Cardiac muscle cell (in vitro differentiated cells and primary cell): Measurements from ENCODE around the gene SLC6A6. TPM values are rescaled to one million over a fixed set of nuclear protein-coding genes. Genes with fewer than 3 reads are reported as not detected.
A peak's percentile ranks its signal among the peaks of the same experiment; 100 is the strongest.

Experiments used
- DNase-seq, 2 donors: peaks; one replicate each; pipeline versions ENCODE4 v3.0.0 to v3.0.0-alpha.2; 2010 to 2017; ENCODE audit warnings: low read depth in 1 of 2, low spot score in 1 of 2
- H3K27ac ChIP-seq: fragments of 200-600 bp; sonication (generic); 2 replicates; pipeline ENCODE4 v1.5.1; 2016
- H3K27me3 ChIP-seq: fragments of 200-600 bp; sonication (generic); 2 replicates; pipeline ENCODE4 v1.6.0; 2016; ENCODE audit warnings: control low read depth
- H3K36me3 ChIP-seq: fragments of 200-600 bp; sonication (generic); 2 replicates; pipeline ENCODE4 v1.5.1; 2016; ENCODE audit warnings: control low read depth
- H3K4me1 ChIP-seq: fragments of 200-600 bp; sonication (generic); 2 replicates; pipeline ENCODE4 v1.8.1; 2017; ENCODE audit warnings: low read depth, mild to moderate bottlenecking, mixed run types
- H3K4me3 ChIP-seq: fragments of 200-600 bp; sonication (generic); 2 replicates; pipeline ENCODE4 v1.5.1; 2016; ENCODE audit warnings: mild to moderate bottlenecking
- H3K9me3 ChIP-seq: fragments of 200-600 bp; sonication (generic); 2 replicates; pipeline ENCODE4 v1.5.1; 2017; ENCODE audit warnings: low read depth, mild to moderate bottlenecking, control low read depth
- CTCF ChIP-seq: IDR thresholded peaks from 2 replicates; pipeline ENCODE4 v1.5.1; 2012; ENCODE audit warnings: low read depth, mild to moderate bottlenecking, low read length
- polyA plus RNA-seq: library from polyadenylated mRNA; unstranded; fragments of >200 nt; fragmentation: Nextera tagmentation; extraction: Ambion mirVana; gene quantifications from 2 replicates; pipeline ENCODE4 v1.2.1, GENCODE V29; 2016
- total RNA-seq: library from RNA; depleted of rRNA; stranded (reverse); fragments of >200 nt; gene quantifications from 2 replicates; pipeline ENCODE4 v1.2.3, GENCODE V29; 2016

The SLC6A6 gene
- total and polyA plus RNA-seq, 2 experiments from 2014 or later = 5.4 to 19.7 TPM

DNA sequence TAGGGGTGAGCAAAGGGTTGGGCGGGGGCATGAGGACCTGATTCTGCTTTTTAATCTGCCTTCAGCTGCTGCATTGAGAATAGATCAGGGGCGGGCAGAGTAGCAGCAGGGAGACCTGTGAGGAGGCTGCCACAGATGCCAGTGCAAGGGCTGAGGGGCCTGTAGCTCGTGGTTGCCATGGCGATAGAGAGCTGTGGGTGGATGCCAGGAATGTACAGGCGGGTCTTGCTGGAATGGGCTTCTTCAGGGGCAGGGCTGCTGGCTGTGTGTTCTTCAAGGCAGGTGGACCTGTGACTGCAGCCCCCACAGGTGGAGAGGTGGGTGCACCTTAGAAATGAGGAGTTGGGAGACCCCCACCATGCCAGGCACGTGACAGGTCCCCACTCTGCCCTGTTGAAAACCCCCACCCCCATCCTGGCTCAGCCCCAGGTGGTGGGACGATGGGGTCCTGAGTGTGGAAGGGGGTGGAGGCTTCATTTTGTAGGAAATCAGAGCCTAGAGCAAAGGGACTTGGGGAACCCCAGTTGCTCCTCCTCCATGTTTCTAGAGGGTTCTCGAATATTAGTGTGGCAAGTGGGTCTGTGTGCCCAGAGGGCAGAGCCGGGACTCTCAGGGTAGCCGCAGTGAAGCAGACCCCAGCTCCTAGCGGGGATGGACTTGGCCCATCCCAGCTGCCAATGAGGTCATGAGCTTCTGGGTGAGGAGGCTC lies 38.3 kb downstream of the SLC6A6 start:
- Histone ChIP-seq H3K27me3 (no peaks in the 10 kb centered on the region), H3K4me3 (no peak overlapping the region), H3K9me3 (no peaks in the 10 kb centered on the region), H3K4me1 (peaks cover 16% of the 10 kb centered on the region), H3K36me3 (no peaks in the 10 kb centered on the region), H3K27ac (no peak overlapping the region)
- no peak for TF ChIP-seq CTCF
- DNase-seq = peak; percentile 34 to 57

- H3K4me1 ChIP-seq = peaks cover 16% of the 10 kb centered on the region
- no peak overlapping the region for H3K27ac ChIP-seq
- H3K4me3 ChIP-seq = no peak overlapping the region
- no peaks in the 10 kb centered on the region for H3K36me3 ChIP-seq
- H3K27me3 ChIP-seq = no peaks in the 10 kb centered on the region
- no peak for DNase-seq
- no peaks in the 10 kb centered on the region for H3K9me3 ChIP-seq
- no peak for TF ChIP-seq CTCF
These were observed 39.0 kb downstream of the SLC6A6 start for GRCh38 chr3:14441240-14441919.

- Histone ChIP-seq H3K4me3 (no peak overlapping the region), H3K4me1 (peaks cover 16% of the 10 kb centered on the region), H3K9me3 (no peaks in the 10 kb centered on the region), H3K27ac (no peak overlapping the region), H3K27me3 (no peaks in the 10 kb centered on the region), H3K36me3 (no peaks in the 10 kb centered on the region)
- DNase-seq = no peak
- no peak for TF ChIP-seq CTCF
These were observed 39.5 kb downstream of the SLC6A6 start for GRCh38 chr3:14441920-14442300.

- no peak for DNase-seq
- no peak for TF ChIP-seq CTCF
- H3K27me3 ChIP-seq = no peaks in the 10 kb centered on the region
- peaks cover 13% of the 10 kb centered on the region for H3K4me1 ChIP-seq
- H3K9me3 ChIP-seq = no peaks in the 10 kb centered on the region
- H3K4me3 ChIP-seq = no peak overlapping the region
- no peak overlapping the region for H3K27ac ChIP-seq
- H3K36me3 ChIP-seq = peaks cover 10% of the 10 kb centered on the region
These were observed 42.0 kb downstream of the SLC6A6 start for GRCh38 chr3:14444380-14444779.

DNA sequence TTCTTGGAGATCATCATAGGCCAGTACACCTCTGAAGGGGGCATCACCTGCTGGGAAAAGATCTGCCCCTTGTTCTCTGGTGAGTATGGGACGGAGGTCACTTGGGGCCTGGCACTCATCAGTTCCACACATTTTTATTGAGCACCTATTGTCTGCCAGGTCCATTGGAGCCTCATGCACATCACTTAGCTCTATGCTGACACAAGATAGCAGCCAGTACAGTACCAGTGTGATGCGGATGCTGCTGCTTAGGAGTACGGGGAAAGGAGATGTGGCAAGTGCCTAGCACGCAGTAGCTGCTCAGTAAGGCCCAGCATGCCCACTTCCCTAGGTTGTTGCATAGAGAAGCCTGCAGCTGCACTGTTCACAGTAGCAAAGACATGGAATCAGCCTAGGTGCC lies 43.4 kb downstream of the SLC6A6 start:
- H3K4me1 ChIP-seq = no peaks in the 10 kb centered on the region
- no peak for TF ChIP-seq CTCF
- H3K9me3 ChIP-seq = no peaks in the 10 kb centered on the region
- peaks cover 10% of the 10 kb centered on the region for H3K36me3 ChIP-seq
- H3K4me3 ChIP-seq = no peak overlapping the region
- no peaks in the 10 kb centered on the region for H3K27me3 ChIP-seq
- no peak for DNase-seq
- no peak overlapping the region for H3K27ac ChIP-seq
